CD4-positive, alpha-beta T cell (primary cell): ENCODE data around the gene C6orf89. TPM values are rescaled to one million over a fixed set of nuclear protein-coding genes. Genes with fewer than 3 reads are reported as not detected.
A peak's percentile ranks its signal among the peaks of the same experiment; 100 is the strongest.

Experiments
- ATAC-seq: fragments of 200-7000 bp; cut with Tn5 transposase; one replicate; pipeline ENCODE4 v1.10.0; 2022; ENCODE audit warnings: mild to moderate bottlenecking; ENCODE audit not compliant: poor library complexity
- CTCF ChIA-PET: fragments of 350-600 bp; sonication (Branson Sonifier 250); formaldehyde crosslinking; loops from one replicate; lab custom pipeline; 2021; ENCODE audit warnings: antibody characterized with exemption, inconsistent platforms; lab: Charles Lee
- POLR2A ChIA-PET: fragments of 350-600 bp; sonication (Branson Sonifier 250); formaldehyde crosslinking; loops from one replicate; lab custom pipeline; 2021; ENCODE audit warnings: antibody characterized with exemption, inconsistent platforms; lab: Charles Lee
- DNase-seq, 14 experiments: peaks; one replicate each; pipeline ENCODE4 v3.0.0-alpha.2; 2013 to 2020; ENCODE audit warnings: mixed read lengths in 2 of 14
- H3K27ac ChIP-seq, 2 donors: one replicate each; pipeline versions ENCODE4 v1.5.1 to v1.7.0; 2013; ENCODE audit warnings: low read length in 2 of 2, low read depth in 1 of 2, mild to moderate bottlenecking in 1 of 2
- H3K27me3 ChIP-seq, 2 experiments: 1 replicate in 1 of 2; 2 replicates in 1 of 2; pipeline versions ENCODE4 v1.6.1 to v1.7.0; 2013; ENCODE audit warnings: low read length in 2 of 2, control low read depth in 1 of 2, mild to moderate bottlenecking in 1 of 2, moderate library complexity in 1 of 2; ENCODE audit not compliant: insufficient read depth in 2 of 2, control insufficient read depth in 1 of 2
- H3K36me3 ChIP-seq: one replicate; pipeline ENCODE4 v1.6.1; 2013; ENCODE audit warnings: low read length, control low read depth; ENCODE audit not compliant: insufficient read depth
- H3K4me1 ChIP-seq: one replicate; pipeline ENCODE4 v1.6.1; 2013; ENCODE audit warnings: low read length, control low read depth; ENCODE audit not compliant: insufficient read depth
- H3K4me3 ChIP-seq: one replicate; pipeline ENCODE4 v1.5.1; 2013; ENCODE audit warnings: mild to moderate bottlenecking, low read length, moderate library complexity
- H3K9me3 ChIP-seq, 2 experiments: 1 replicate in 1 of 2; 2 replicates in 1 of 2; pipeline versions ENCODE4 v1.6.1 to v1.7.0; 2013; ENCODE audit warnings: low read length in 2 of 2, mild to moderate bottlenecking in 2 of 2, control low read depth in 1 of 2, moderate library complexity in 1 of 2; ENCODE audit not compliant: control insufficient read depth in 1 of 2, insufficient read depth in 1 of 2
- H3K27ac Mint-ChIP-seq: one replicate; pipeline ENCODE4 v1.8.0; 2020; ENCODE audit warnings: mixed read lengths
- H3K27me3 Mint-ChIP-seq: one replicate; pipeline ENCODE4 v1.8.0; 2021; ENCODE audit warnings: mixed read lengths
- H3K36me3 Mint-ChIP-seq: one replicate; pipeline ENCODE4 v1.8.0; 2021; ENCODE audit warnings: low read depth, mixed read lengths
- H3K4me1 Mint-ChIP-seq: one replicate; pipeline ENCODE4 v1.8.0; 2021; ENCODE audit warnings: low read depth, mixed read lengths
- H3K4me3 Mint-ChIP-seq: one replicate; pipeline ENCODE4 v1.8.0; 2020; ENCODE audit warnings: mild to moderate bottlenecking, mixed read lengths
- H3K9me3 Mint-ChIP-seq: one replicate; pipeline ENCODE4 v1.8.0; 2020; ENCODE audit warnings: mixed read lengths
- intact Hi-C, 2 experiments: fragments of 100-400 bp; cut with DNase I in 1 of 2; cut with micrococcal nuclease in 1 of 2; formaldehyde crosslinking; loops; one replicate each; pipeline versions ENCODE4 v1.15.1 to v1.9.0; 2023 to 2025; cut with DNase I, micrococcal nuclease
- total RNA-seq, 174 experiments: library from RNA in 2 of 174; stranded (reverse) in 2 of 174; gene quantifications; one replicate each; pipeline ENCODE4 v1.2.3 and lab custom pipeline; 2021 to 2026
- TF ChIP-seq, protein P1 (sequence below): fragments of 200-600 bp; IDR thresholded peaks from one replicate; pipeline ENCODE4 v1.8.0; 2022; ENCODE audit warnings: antibody characterized with exemption, mild to moderate bottlenecking

C6orf89 gene
- total RNA-seq, 2 experiments from 2014 or later: 23.7 to 24.0 TPM

- Histone ChIP-seq H3K27ac (no peak overlapping the region), H3K9me3 (no peaks in the 10 kb centered on the region), H3K4me3 (no peak overlapping the region), H3K36me3 (peaks cover 42% of the 10 kb centered on the region), H3K27me3 (no peaks in the 10 kb centered on the region), H3K4me1 (no peaks in the 10 kb centered on the region)
- no peaks in the 10 kb centered on the region for H3K9me3 Mint-ChIP-seq
- TF ChIP-seq, protein P1, sequence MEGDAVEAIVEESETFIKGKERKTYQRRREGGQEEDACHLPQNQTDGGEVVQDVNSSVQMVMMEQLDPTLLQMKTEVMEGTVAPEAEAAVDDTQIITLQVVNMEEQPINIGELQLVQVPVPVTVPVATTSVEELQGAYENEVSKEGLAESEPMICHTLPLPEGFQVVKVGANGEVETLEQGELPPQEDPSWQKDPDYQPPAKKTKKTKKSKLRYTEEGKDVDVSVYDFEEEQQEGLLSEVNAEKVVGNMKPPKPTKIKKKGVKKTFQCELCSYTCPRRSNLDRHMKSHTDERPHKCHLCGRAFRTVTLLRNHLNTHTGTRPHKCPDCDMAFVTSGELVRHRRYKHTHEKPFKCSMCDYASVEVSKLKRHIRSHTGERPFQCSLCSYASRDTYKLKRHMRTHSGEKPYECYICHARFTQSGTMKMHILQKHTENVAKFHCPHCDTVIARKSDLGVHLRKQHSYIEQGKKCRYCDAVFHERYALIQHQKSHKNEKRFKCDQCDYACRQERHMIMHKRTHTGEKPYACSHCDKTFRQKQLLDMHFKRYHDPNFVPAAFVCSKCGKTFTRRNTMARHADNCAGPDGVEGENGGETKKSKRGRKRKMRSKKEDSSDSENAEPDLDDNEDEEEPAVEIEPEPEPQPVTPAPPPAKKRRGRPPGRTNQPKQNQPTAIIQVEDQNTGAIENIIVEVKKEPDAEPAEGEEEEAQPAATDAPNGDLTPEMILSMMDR: peak; percentile 37
- H3K4me1 Mint-ChIP-seq: peaks cover 16% of the 10 kb centered on the region
- peaks cover 63% of the 10 kb centered on the region for H3K36me3 Mint-ChIP-seq
- H3K4me3 Mint-ChIP-seq: no peak overlapping the region
- no peak overlapping the region for H3K27ac Mint-ChIP-seq
- ATAC-seq (peak; percentile 71), DNase-seq (peak in 5 of 14 experiments; percentile 27 to 60 (median 40))
- ChIA-PET POLR2A (interaction anchor here (0.7 kb wide), 1 partner anchor 120 kb away, joined by 3 read pairs; no protein-coding TSS in a partner anchor), CTCF (interaction anchor here (0.6 to 1.7 kb wide), 3 partner anchors 9 to 120 kb away, joined by 3 to 6 read pairs (median 4); no protein-coding TSS in a partner anchor)
- intact Hi-C loops: no loop called here
- no peaks in the 10 kb centered on the region for H3K27me3 Mint-ChIP-seq
These were observed 11.9 kb downstream of the C6orf89 start for GRCh38 chr6:36897609-36898008.

GRCh38 chr6:36904114-36904513 is 18.4 kb downstream of the C6orf89 start:
- no peak overlapping the region for H3K27ac ChIP-seq
- Mint-ChIP-seq H3K4me1 (peaks cover 25% of the 10 kb centered on the region), H3K27ac (no peak overlapping the region), H3K9me3 (no peaks in the 10 kb centered on the region), H3K4me3 (no peak overlapping the region), H3K27me3 (no peaks in the 10 kb centered on the region), H3K36me3 (peaks cover 80% of the 10 kb centered on the region)
- DNase-seq (no peak), ATAC-seq (no peak)
- ChIA-PET POLR2A (interaction anchor here (1.4 kb wide), 1 partner anchor 10 kb away, joined by 4 read pairs; no protein-coding TSS in a partner anchor), CTCF (interaction anchor here (1.3 kb wide), 1 partner anchor 114 kb away, joined by 4 read pairs; no protein-coding TSS in a partner anchor)
- H3K4me3 ChIP-seq: no peak overlapping the region
- intact Hi-C loops: no loop called here
- H3K27me3 ChIP-seq: no peaks in the 10 kb centered on the region
- H3K9me3 ChIP-seq: no peaks in the 10 kb centered on the region
- H3K4me1 ChIP-seq: no peaks in the 10 kb centered on the region
- H3K36me3 ChIP-seq: peaks cover 62% of the 10 kb centered on the region
- TF ChIP-seq, protein P1: no peak

DNA sequence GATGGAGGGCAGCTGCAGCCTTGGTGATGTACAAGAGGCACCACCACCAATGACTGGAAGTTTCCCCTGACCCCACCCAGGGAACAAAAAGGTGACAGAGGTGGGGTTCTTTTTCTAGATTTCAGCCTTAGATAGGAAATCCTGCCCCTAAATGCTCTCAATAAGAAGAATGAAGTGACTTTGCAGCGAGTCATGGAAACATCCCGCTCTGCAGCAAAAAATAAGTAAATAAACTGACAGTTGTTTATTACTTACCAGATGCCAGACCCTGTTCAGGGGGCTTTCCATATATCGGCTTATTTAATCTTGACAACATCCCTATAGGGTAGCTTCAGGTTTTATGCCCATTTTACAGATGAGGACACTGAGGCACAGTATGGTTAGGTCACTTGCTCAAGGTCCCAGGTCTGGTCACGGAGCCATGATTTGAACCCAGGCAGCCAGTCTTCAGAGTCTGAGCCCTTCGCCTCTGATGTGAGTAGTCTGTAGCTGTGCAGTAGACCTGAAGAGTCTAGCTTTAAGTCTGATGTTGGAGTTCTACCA is 19.2 kb downstream of the C6orf89 start:
- H3K4me1 ChIP-seq: no peaks in the 10 kb centered on the region

More for the DNA sequence above, 19.2 kb downstream of the C6orf89 start:
- Histone ChIP-seq H3K36me3 (peaks cover 57% of the 10 kb centered on the region), H3K27ac (no peak overlapping the region), H3K9me3 (no peaks in the 10 kb centered on the region), H3K27me3 (no peaks in the 10 kb centered on the region), H3K4me3 (no peak overlapping the region)
- Mint-ChIP-seq H3K27ac (no peak overlapping the region), H3K9me3 (no peaks in the 10 kb centered on the region), H3K36me3 (peaks cover 80% of the 10 kb centered on the region), H3K4me1 (peaks cover 22% of the 10 kb centered on the region), H3K27me3 (no peaks in the 10 kb centered on the region), H3K4me3 (no peak overlapping the region)
- TF ChIP-seq, protein P1: no peak
- CTCF ChIA-PET: no interaction called here
- intact Hi-C loops: no loop called here
- no peak for DNase-seq
- no peak for ATAC-seq
- POLR2A ChIA-PET: no interaction called here
